Loucy (cell line): ENCODE measurements around the gene ACTG1.

Experiments
- CTCF ChIP-seq: fragments of 200-600 bp; sonication (generic); conservative IDR thresholded peaks from 2 replicates; pipeline ENCODE4 v1.5.1; 2014; ENCODE audit warnings: mild to moderate bottlenecking, antibody characterized with exemption, low read length
- EZH2phosphoT487 ChIP-seq: fragments of 200-600 bp; IDR thresholded peaks from 2 replicates; pipeline ENCODE4 v1.6.1; 2018; ENCODE audit warnings: antibody characterized with exemption, mild to moderate bottlenecking, moderate library complexity, borderline replicate concordance

- TF ChIP-seq CTCF (no peak), EZH2phosphoT487 (no peak)
Observed at GRCh38 chr17:81483862-81484194, 28.8 kb downstream of the ACTG1 start.
